AG09309 (cell line): Measurements from ENCODE around the gene FAT3.

ENCODE experiments used
- DNase-seq: peaks from one replicate; pipeline ENCODE4 v3.0.0-alpha.2; 2010; ENCODE audit warnings: low read depth
- H3K4me3 ChIP-seq: 2 replicates; pipeline ENCODE4 v1.5.1; 2011; ENCODE audit warnings: mild to moderate bottlenecking, low read depth, low read length, moderate library complexity; ENCODE audit not compliant: control insufficient read depth
- TF ChIP-seq, protein P1 (sequence below): IDR thresholded peaks from 2 replicates; pipeline ENCODE4 v1.5.1; 2011; ENCODE audit warnings: mild to moderate bottlenecking, low read depth, low read length, inconsistent platforms; ENCODE audit not compliant: insufficient read depth, control insufficient read depth; ENCODE audit errors: missing control alignments

Gene FAT3

DNA sequence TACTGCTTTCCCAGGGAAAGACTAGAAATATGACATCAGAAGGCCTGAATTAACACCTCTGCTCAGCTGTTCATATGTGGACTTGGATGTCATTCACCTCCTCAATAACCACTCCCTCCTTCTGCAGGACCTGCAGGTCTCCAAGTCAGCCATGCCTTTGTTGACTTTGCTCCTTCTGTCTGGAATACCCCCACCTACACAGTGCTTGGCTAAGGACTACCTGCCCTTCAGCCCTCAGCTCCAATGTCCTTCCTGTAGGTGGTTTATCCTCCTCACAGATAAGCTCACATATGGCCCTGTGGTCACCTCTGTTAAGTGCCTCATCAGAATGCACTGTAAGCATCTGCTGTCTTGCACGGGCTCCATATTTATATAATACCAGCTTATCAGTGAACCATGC, 26.4 kb upstream of the FAT3 start:
- DNase-seq, result no peak
- TF ChIP-seq, protein P1, sequence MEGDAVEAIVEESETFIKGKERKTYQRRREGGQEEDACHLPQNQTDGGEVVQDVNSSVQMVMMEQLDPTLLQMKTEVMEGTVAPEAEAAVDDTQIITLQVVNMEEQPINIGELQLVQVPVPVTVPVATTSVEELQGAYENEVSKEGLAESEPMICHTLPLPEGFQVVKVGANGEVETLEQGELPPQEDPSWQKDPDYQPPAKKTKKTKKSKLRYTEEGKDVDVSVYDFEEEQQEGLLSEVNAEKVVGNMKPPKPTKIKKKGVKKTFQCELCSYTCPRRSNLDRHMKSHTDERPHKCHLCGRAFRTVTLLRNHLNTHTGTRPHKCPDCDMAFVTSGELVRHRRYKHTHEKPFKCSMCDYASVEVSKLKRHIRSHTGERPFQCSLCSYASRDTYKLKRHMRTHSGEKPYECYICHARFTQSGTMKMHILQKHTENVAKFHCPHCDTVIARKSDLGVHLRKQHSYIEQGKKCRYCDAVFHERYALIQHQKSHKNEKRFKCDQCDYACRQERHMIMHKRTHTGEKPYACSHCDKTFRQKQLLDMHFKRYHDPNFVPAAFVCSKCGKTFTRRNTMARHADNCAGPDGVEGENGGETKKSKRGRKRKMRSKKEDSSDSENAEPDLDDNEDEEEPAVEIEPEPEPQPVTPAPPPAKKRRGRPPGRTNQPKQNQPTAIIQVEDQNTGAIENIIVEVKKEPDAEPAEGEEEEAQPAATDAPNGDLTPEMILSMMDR, result no peak
- H3K4me3 ChIP-seq, result no peak overlapping the region

DNA sequence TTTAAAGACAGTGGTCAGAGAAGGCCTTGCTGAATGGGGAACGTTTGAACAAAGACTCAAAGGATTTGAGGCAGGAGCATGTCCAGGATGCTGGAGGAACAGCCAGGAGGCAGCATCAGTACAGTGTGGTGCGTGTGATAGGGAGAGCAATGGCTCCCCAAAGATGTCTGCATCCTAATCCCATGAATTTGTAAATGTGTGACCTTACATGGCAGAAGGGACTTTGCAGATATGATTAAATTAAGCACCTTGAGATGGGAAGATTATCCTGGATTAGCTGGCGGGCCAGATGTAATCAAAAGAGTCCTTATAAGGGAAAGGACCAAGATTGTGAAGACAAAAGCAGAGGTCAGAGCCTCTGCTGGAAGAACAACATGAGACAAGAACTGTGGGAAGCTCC, 24.6 kb upstream of the FAT3 start:
- no peak for DNase-seq
- TF ChIP-seq, protein P1, result no peak
- no peak overlapping the region for H3K4me3 ChIP-seq

DNA sequence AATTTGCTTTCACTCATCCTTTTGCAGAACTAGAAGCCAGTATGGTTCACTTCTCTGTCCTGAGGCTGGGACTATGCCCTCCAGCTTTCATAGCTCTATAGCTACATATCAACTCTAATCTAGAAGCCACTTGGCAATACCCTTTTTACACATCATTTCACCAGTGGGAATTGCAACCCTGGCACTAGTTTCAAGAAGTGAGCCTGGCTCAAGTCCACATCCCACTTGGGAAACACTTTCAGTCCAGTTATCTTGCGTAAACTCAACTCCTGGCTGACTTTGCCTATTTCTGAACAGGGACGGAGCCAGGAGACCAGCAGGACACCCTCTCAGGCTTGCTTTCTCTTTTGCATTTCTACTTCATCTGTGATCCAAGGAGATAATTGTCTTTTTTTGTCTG, 19.9 kb upstream of the FAT3 start:
- TF ChIP-seq, protein P1, result no peak
- no peak overlapping the region for H3K4me3 ChIP-seq
- no peak for DNase-seq

DNA sequence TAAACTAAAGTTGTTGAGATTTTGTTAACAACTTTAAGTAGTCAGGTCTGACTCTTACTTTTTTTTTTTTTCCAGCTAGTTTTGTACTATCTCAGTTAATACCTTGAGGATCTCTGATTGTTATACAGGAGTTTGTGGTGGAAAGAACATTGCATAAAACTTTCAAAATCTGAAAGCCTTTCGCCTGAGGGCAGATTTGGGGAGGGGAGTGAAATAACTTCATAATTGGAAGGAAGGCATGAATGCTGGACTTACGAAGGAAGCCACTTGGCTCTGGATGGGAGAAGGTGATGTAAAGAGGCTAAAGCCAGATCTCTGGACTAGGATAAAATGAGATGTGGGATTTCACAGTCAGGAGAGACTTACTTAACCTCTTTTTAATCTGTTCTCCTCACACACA, 18.2 kb upstream of the FAT3 start:
- TF ChIP-seq, protein P1, result no peak
- H3K4me3 ChIP-seq, result no peak overlapping the region
- no peak for DNase-seq

DNA sequence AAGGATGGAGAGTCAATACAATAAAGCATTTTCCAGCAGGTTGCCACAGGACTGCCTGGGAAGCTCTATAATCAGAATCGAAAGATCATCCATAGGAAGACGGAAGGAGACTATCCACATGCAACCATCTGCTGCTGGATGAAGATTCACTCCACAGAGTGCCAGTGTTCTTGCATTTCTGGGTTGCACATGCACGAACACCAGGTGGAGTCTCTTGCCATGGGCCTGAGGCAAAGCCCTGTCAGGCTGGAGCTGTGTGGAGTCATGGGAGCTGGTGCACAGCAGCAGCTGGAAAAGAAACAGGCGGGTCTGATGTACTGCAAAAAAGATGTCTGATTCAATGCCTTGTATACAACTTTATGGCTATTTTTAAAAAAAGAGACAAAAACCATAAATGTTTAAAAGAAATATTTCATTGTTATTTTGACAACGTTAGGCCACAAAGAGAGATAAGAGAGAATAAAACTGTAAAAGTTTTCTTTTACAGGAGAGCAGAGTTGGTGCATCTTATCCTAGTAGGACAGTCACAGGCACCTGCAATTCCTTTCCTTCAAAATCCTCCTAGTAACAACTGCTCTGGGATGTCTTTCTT, 12.9 kb upstream of the FAT3 start:
- DNase-seq, result peak; percentile 14
- H3K4me3 ChIP-seq, result no peak overlapping the region
- TF ChIP-seq, protein P1, result peak; percentile 67

DNA sequence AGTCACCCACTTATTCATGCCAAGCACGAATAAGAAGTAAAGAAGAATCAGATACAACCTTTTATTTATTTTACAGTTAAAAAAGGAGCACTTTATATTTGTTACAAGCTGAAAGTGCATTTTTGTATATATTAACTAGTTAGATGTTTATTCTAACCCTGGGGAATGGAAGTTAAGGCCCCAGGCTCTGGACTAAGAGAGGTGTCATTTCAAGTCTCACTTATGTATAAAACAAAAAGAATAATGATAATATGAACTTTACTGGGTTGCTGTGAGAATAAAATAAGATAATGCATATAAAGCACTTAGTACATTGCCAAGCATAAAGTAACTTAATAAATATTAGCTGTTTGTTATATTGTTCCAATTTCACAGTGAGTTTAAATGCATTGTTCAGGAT, 12.1 kb upstream of the FAT3 start:
- no peak overlapping the region for H3K4me3 ChIP-seq
- TF ChIP-seq, protein P1, result no peak
- no peak for DNase-seq

DNA sequence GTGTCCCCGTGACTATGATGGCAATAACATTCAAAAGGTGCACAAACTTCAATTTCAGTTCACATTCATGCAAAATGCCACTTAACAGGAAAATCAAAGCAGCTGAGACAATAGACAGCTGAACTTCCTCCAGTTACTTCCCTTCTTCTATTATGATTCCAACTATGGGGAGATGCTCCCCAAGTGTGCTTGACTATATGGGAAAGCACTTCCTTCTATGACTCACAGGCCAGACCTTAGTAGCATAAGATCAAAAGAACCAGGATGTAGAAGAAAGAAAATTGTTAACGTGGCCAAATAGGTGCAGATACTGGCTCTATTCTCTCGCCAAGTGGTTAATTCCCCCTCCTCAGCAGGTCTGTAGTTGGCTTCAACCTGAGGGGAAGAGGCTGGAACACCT, 7.8 kb upstream of the FAT3 start:
- TF ChIP-seq, protein P1, result no peak
- DNase-seq, result no peak
- H3K4me3 ChIP-seq, result no peak overlapping the region
